ENCODE results near the gene SLCO3A1. TPM values are rescaled to one million over a fixed set of nuclear protein-coding genes. Genes with fewer than 3 reads are reported as not detected.

Gene SLCO3A1
- total RNA-seq, 1 experiment from 2014 or later: 9.1 TPM

DNA sequence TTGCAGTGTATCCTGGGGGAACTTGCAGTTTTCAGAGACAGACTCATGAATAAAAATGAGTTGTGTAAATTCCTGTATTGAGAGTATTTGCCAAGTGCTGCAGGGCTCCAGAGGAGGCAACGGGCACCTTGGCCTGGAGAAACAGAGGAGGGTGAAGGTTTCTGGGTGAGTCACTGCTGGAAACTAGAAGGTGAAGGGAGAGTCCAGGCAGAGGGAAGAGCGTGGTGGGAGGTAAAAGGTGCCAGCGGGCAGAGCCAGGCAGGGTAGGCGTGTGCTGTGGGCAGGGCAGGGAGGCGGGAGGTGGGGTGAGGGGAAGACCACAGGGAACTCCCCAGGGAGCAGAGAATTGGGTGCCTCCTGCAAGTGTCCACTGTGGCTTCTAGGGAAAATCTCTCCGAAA lies 120.8 kb downstream of the SLCO3A1 start:
- CTCF ChIA-PET: no interaction called here
- ATAC-seq: no peak
- H3K9me3 Mint-ChIP-seq: no peaks in the 10 kb centered on the region
- POLR2A ChIA-PET: no interaction called here
- H3K27me3 Mint-ChIP-seq (ENCODE audit: low read depth): no peaks in the 10 kb centered on the region
- peaks cover 8% of the 10 kb centered on the region for H3K4me1 Mint-ChIP-seq
- no peak overlapping the region for H3K27ac Mint-ChIP-seq
- H3K4me3 Mint-ChIP-seq: no peak overlapping the region
- DNase-seq (ENCODE audit: low spot score): no peak
- TF ChIP-seq ZNF219 (CRISPR knock-in tag; IDR thresholded peaks at IDR 0.05; ENCODE audit: borderline replicate concordance) (no peak), TEAD4 (CRISPR knock-in tag; IDR thresholded peaks at IDR 0.05) (no peak), TP53 (CRISPR knock-in tag; IDR thresholded peaks at IDR 0.05) (no peak), MYBL2 (CRISPR knock-in tag; IDR thresholded peaks at IDR 0.05) (no peak), ETV6 (CRISPR knock-in tag; IDR thresholded peaks at IDR 0.05) (no peak), FOXP1 (CRISPR knock-in tag; IDR thresholded peaks at IDR 0.05; ENCODE audit: borderline replicate concordance) (no peak)
- TF ChIP-seq, protein P1, sequence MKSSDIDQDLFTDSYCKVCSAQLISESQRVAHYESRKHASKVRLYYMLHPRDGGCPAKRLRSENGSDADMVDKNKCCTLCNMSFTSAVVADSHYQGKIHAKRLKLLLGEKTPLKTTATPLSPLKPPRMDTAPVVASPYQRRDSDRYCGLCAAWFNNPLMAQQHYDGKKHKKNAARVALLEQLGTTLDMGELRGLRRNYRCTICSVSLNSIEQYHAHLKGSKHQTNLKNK (CRISPR knock-in tag; IDR thresholded peaks at IDR 0.05): no peak
- TF ChIP-seq, protein P2, sequence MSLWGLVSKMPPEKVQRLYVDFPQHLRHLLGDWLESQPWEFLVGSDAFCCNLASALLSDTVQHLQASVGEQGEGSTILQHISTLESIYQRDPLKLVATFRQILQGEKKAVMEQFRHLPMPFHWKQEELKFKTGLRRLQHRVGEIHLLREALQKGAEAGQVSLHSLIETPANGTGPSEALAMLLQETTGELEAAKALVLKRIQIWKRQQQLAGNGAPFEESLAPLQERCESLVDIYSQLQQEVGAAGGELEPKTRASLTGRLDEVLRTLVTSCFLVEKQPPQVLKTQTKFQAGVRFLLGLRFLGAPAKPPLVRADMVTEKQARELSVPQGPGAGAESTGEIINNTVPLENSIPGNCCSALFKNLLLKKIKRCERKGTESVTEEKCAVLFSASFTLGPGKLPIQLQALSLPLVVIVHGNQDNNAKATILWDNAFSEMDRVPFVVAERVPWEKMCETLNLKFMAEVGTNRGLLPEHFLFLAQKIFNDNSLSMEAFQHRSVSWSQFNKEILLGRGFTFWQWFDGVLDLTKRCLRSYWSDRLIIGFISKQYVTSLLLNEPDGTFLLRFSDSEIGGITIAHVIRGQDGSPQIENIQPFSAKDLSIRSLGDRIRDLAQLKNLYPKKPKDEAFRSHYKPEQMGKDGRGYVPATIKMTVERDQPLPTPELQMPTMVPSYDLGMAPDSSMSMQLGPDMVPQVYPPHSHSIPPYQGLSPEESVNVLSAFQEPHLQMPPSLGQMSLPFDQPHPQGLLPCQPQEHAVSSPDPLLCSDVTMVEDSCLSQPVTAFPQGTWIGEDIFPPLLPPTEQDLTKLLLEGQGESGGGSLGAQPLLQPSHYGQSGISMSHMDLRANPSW (CRISPR knock-in tag; conservative IDR thresholded peaks at IDR 0.05; ENCODE audit: low read depth): no peak
- TF ChIP-seq, protein P3, sequence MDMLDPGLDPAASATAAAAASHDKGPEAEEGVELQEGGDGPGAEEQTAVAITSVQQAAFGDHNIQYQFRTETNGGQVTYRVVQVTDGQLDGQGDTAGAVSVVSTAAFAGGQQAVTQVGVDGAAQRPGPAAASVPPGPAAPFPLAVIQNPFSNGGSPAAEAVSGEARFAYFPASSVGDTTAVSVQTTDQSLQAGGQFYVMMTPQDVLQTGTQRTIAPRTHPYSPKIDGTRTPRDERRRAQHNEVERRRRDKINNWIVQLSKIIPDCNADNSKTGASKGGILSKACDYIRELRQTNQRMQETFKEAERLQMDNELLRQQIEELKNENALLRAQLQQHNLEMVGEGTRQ (CRISPR knock-in tag; IDR thresholded peaks at IDR 0.05): no peak
- TF ChIP-seq, protein P4, sequence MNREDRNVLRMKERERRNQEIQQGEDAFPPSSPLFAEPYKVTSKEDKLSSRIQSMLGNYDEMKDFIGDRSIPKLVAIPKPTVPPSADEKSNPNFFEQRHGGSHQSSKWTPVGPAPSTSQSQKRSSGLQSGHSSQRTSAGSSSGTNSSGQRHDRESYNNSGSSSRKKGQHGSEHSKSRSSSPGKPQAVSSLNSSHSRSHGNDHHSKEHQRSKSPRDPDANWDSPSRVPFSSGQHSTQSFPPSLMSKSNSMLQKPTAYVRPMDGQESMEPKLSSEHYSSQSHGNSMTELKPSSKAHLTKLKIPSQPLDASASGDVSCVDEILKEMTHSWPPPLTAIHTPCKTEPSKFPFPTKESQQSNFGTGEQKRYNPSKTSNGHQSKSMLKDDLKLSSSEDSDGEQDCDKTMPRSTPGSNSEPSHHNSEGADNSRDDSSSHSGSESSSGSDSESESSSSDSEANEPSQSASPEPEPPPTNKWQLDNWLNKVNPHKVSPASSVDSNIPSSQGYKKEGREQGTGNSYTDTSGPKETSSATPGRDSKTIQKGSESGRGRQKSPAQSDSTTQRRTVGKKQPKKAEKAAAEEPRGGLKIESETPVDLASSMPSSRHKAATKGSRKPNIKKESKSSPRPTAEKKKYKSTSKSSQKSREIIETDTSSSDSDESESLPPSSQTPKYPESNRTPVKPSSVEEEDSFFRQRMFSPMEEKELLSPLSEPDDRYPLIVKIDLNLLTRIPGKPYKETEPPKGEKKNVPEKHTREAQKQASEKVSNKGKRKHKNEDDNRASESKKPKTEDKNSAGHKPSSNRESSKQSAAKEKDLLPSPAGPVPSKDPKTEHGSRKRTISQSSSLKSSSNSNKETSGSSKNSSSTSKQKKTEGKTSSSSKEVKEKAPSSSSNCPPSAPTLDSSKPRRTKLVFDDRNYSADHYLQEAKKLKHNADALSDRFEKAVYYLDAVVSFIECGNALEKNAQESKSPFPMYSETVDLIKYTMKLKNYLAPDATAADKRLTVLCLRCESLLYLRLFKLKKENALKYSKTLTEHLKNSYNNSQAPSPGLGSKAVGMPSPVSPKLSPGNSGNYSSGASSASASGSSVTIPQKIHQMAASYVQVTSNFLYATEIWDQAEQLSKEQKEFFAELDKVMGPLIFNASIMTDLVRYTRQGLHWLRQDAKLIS (CRISPR knock-in tag; IDR thresholded peaks at IDR 0.05; ENCODE audit: borderline replicate concordance): no peak
- TF ChIP-seq, protein P5, sequence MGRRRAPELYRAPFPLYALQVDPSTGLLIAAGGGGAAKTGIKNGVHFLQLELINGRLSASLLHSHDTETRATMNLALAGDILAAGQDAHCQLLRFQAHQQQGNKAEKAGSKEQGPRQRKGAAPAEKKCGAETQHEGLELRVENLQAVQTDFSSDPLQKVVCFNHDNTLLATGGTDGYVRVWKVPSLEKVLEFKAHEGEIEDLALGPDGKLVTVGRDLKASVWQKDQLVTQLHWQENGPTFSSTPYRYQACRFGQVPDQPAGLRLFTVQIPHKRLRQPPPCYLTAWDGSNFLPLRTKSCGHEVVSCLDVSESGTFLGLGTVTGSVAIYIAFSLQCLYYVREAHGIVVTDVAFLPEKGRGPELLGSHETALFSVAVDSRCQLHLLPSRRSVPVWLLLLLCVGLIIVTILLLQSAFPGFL (CRISPR knock-in tag; IDR thresholded peaks at IDR 0.05; ENCODE audit: borderline replicate concordance): no peak
- TF ChIP-seq, protein P6, sequence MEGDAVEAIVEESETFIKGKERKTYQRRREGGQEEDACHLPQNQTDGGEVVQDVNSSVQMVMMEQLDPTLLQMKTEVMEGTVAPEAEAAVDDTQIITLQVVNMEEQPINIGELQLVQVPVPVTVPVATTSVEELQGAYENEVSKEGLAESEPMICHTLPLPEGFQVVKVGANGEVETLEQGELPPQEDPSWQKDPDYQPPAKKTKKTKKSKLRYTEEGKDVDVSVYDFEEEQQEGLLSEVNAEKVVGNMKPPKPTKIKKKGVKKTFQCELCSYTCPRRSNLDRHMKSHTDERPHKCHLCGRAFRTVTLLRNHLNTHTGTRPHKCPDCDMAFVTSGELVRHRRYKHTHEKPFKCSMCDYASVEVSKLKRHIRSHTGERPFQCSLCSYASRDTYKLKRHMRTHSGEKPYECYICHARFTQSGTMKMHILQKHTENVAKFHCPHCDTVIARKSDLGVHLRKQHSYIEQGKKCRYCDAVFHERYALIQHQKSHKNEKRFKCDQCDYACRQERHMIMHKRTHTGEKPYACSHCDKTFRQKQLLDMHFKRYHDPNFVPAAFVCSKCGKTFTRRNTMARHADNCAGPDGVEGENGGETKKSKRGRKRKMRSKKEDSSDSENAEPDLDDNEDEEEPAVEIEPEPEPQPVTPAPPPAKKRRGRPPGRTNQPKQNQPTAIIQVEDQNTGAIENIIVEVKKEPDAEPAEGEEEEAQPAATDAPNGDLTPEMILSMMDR (IDR thresholded peaks at IDR 0.05): no peak
- H3K36me3 Mint-ChIP-seq: no peaks in the 10 kb centered on the region

DNA sequence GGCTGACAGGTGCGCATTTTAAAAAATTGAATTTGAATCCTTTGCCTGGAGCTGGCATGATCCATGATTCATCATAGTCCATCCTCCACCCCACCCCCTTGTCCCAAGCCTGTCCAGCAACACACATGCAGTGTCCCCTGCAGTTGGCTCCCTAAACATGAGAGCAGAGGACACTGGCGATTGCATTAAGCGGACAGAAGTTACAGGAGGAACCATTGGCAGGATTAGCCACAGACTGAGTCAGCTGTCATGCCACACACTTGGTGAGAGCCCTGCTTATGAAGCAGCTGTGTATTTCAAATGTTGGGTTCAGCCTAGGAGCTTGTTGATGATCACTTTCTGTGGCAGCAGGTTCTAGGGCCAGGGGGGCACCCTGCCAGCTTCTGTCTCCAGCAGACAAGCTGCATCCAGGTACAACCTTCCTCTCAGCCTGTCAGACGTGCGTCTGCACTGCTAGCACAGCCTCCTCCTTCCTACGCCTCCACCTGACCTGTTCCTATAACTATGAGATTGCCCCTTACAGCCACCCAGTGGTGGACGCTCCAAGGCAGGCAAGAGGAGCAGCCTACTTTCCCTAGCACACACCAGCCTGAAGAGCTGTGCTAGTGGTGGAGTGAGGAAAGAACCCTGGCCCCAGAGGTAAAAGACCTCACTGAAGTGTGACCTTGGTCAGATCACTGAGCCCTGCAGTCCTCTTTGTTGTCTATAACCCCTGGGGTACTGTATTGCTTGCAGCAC lies 121.9 kb downstream of the SLCO3A1 start:
- Mint-ChIP-seq H3K9me3 (no peaks in the 10 kb centered on the region), H3K4me3 (no peak overlapping the region), H3K36me3 (no peaks in the 10 kb centered on the region), H3K27ac (no peak overlapping the region), H3K27me3 (ENCODE audit: low read depth) (no peaks in the 10 kb centered on the region), H3K4me1 (peaks cover 8% of the 10 kb centered on the region)
- DNase-seq (ENCODE audit: low spot score): no peak
- TF ChIP-seq ZNF317 (CRISPR knock-in tag; IDR thresholded peaks at IDR 0.05; ENCODE audit: borderline replicate concordance, low read depth) (peak; percentile 64; the same call in 1 of the 2 replicates), MXD4 (CRISPR knock-in tag; IDR thresholded peaks at IDR 0.05; ENCODE audit: borderline replicate concordance) (no peak)
- POLR2A ChIA-PET: no interaction called here
- CTCF ChIA-PET: interaction anchor here (1.0 to 1.2 kb wide), 2 partner anchors 29 to 269 kb away, joined by 3 to 5 read pairs; no protein-coding TSS in a partner anchor
- peak; percentile 90 for ATAC-seq
